ENCODE results near the gene PLAAT4.
A peak's percentile ranks its signal among the peaks of the same experiment; 100 is the strongest.
"Not testable (repeated sequence)": the region's sequence is repeated elsewhere in the genome, so short reads cannot be mapped to it uniquely, and the experiment has no call there.

Gene PLAAT4

GRCh38 chr11:63511048-63511748, 25.4 kb upstream of the PLAAT4 start:
- DNase-seq, result no peak

DNA sequence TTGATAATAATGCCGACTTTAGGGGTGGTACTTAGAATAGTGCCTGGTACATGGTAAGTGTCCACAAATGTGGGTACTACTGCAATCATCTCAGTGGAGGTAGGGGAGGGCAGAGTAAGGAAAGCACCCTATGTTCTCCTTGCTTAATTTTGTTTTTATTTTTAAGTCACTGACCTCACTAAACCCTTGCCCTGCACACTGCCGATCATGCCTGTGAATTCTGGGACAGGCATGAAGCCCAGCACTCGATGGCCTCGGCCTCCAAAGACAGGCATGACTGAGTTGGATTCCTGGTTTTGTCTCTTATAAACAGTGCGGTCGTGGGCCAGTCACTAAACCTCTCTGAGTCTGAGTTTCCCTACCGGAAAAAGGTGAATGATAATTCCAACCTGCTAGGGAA, 23.8 kb upstream of the PLAAT4 start:
- DNase-seq, result no peak

GRCh38 chr11:63516109-63516508, 20.5 kb upstream of the PLAAT4 start:
- no peak for DNase-seq

DNA sequence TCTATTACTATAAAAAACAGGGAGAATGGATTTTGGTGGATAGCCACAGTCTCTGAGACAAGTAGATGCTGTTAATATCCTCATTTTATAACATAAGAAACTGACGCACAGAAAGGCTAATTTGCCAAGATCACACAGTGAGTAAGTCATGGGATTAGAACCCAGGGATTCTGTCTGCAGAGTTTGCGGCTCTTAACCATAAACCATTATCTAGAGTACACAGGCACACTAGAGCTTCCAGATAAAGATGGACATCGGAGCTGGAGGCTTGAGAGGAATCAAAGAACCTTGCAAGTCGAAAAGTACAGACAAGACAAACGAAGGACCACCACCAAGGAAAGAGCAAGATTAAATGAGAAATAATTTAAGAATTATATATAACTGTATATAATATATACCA, 19.5 kb upstream of the PLAAT4 start:
- no peak for DNase-seq

GRCh38 chr11:63518548-63518947, 18.1 kb upstream of the PLAAT4 start:
- DNase-seq, result no peak

DNA sequence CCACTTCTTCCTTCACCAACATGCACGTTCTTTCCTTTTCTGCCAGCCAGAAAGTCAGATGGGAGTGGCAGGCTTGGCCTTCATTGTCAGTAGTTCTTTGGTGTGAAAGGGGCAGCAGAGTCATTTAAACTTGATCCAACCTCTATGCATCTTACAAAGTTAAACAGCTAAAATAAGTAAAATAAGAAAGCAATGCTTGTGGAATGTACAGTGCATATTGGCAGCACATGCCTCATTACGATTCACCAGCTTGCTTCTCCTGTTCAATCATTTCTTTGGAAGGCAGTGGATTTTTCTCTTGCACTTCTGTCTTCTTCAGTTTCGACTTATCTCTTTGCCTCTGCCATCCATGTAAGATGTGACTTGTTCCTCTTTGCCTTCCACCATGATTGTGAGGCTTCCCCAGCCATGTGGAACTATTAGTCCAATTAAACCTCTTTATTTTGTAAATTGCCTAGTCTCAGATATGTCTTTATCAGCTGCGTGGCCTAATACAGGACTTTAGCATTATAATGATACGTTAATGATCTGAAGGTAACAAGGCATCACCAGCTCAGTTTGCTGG, 15.9 kb upstream of the PLAAT4 start:
- no peak for DNase-seq

GRCh38 chr11:63521896-63522295, 14.7 kb upstream of the PLAAT4 start:
- DNase-seq, result no peak

DNA sequence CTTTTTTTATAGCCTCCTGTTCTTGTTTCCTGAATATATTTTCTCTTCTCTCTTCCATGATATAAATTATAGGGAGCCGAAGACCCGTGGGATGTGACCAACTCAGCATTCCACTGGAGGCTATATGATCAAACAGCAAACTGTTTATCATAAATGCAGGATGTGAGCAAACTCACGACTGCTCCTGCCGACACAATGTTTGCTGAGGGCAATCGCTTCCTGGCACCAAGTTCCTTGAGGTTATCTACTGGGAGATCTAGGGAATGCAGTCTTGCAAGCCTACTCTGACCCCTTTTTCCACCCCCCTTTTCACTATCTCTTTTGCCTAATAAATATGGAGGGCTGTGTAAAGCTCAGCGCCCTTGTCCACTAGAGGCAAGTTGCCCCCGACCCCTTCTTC, 13.5 kb upstream of the PLAAT4 start:
- DNase-seq, result no peak

GRCh38 chr11:63527667-63528066, 8.9 kb upstream of the PLAAT4 start:
- DNase-seq, result no peak

DNA sequence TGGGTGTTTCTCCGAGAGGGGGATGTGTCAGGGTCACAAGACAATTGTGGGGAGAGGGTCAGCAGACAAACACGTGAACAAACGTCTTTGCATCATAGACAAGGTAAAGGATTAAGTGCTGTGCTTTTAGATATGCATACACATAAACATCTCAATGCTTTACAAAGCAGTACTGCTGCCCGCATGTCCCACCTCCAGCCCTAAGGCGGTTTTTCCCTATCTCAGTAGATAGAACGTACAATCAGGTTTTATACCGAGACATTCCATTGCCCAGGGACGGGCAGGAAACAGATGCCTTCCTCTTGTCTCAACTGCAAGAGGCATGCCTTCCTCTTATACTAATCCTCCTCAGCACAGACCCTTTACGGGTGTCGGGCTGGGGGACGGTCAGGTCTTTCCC, 8.5 kb upstream of the PLAAT4 start:
- not testable (repeated sequence) for DNase-seq

DNA sequence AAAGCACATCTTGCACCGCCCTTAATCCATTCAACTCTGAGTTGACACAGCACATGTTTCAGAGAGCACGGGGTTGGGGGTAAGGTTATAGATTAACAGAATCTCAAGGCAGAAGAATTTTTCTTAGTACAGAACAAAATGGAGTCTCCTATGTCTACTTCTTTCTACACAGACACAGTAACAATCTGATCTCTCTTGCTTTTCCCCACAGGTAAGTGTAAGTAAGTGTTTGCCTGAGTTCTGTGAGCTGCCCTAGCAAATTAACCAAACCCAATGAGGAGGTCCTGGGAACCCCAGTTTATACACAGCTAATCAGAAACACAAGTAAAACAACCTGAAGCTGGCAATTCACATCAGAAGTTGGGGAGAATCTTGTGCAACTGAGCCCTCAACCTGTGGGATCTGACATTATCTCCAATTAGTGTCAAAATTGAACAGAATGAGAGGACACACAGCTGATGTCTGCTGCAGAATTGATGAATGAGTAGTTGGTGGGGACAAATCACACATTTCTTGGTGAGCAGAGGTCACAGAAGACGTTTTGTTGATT, 7.8 kb upstream of the PLAAT4 start:
- DNase-seq, result not testable (repeated sequence)

DNA sequence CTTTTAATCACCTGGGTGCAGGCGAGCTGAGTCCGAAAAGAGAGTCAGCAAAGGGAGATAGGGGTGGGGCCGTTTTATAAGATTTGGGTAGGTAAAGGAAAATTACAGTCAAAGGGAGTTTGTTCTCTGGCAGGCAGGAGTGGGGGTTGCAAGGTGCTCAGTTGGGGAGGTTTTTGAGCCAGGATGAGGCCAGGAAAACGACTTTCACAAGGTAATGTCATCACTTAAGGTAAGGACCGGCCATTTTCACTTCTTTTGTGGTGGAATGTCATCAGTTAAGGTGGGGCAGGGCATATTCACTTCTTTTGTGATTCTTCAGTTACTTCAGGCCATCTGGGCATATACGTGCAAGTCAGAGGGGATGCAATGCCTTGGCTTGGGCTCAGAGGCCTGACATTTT, 7.2 kb upstream of the PLAAT4 start:
- DNase-seq, result not testable (repeated sequence)

- no peak for DNase-seq
Observed at GRCh38 chr11:63530021-63530420, 6.6 kb upstream of the PLAAT4 start.

DNA sequence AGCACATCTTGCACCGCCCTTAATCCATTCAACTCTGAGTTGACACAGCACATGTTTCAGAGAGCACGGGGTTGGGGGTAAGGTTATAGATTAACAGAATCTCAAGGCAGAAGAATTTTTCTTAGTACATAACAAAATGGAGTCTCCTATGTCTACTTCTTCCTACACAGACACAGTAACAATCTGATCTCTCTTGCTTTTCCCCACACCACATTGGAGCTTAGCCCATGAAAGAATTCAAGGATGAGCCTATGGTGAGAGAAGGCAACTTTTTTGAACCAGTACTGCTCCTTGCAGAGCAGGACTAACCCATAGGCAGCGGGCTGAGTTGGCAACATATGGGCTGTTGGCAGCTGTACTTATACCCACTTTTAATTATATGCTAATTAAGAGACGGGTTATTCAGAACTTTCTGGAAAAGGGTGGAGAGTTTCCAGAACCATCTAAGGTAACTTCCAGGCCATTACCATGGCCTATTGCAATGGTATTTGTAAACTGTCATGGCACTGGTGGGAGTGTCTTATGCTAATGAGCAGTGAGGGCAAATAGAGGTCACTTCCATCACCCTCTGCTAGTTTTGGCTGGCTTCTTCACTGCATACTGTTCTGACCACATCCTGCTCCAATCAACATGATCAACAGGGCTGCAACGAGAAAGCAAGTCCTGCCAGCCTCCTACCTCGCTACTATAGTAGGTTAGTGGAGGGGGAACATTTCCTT, 5.4 kb upstream of the PLAAT4 start:
- DNase-seq, result not testable (repeated sequence)

- DNase-seq, result no peak
Observed at GRCh38 chr11:63532117-63532516, 4.5 kb upstream of the PLAAT4 start.

- DNase-seq, result no peak
Observed at GRCh38 chr11:63532799-63533475, 3.7 kb upstream of the PLAAT4 start.

GRCh38 chr11:63534076-63534475, 2.5 kb upstream of the PLAAT4 start:
- no peak for DNase-seq

GRCh38 chr11:63534895-63535461, 1.6 kb upstream of the PLAAT4 start:
- DNase-seq, result no peak

- no peak for DNase-seq
Observed at GRCh38 chr11:63535734-63536133, 874 bp upstream of the PLAAT4 start.

DNA sequence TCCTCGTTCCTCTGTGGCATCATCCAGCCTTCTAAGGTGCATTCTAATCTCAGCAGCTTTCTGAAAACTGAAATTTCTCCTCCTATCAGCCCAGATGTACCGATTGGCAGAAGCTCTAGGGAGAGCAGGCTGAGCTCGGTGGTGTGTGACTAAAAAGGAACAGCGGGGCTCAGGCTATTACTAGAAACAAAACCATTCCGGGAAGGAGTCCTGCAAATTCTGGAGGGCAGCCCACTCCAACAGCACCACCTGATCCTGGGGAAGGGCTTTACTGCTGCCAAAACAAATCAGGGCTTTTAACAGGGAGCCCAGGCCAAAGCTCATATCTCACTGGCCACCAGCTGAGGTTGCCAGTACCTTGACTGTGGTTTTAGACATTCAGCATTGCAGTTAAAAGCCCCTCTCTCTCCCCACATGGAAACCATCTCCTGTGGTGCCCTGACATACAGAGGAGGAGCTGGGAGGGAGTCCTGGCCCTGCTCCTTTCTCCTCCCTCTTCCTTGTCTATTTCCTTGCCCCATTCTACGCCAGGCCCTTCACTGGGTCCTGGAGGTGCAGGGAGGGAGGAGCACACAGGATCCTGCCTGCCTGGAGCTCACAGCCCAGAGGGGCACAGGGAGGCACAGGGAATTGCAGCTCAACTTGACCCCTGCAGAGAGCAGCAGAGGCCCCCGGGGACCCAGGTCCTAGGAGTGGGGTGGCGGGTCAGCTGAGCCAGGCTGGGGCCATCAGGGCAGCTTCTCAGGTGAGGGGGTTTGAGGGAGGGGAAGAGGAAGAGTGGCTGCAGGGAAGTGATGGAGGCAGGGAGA, 889 bp downstream of the PLAAT4 start:
- DNase-seq, result peak; percentile 70

- not testable (repeated sequence) for DNase-seq
Observed at GRCh38 chr11:63542506-63542905, 5.9 kb downstream of the PLAAT4 start.

DNA sequence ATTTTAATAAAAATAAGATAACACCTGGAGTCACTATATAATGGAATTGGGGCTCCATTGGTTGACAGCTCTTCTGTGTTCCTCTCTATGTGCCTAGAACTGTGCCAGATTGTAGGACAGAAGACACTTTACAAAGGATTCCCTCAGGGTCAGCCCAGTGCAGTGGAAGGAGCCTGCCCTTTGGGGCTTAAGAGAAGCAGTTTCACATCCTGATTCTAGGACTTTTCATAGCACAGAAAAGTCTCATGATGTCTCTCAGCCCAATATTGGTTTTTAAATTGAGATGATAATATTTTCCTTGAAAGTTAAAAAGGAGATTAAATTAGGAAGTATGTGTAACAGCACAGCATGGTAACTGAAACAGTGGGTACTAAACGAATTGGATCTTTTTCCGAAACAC, 7.1 kb downstream of the PLAAT4 start:
- no peak for DNase-seq
